ENCODE measurements around the gene RPP14. TPM values are rescaled to one million over a fixed set of nuclear protein-coding genes. Genes with fewer than 3 reads are reported as not detected.
"Not testable (repeated sequence)": the region's sequence is repeated elsewhere in the genome, so short reads cannot be mapped to it uniquely, and the experiment has no call there.

Gene RPP14
- total and polyA plus RNA-seq, 9 donors: 7.9 to 18.8 (median 15.0) TPM

DNA sequence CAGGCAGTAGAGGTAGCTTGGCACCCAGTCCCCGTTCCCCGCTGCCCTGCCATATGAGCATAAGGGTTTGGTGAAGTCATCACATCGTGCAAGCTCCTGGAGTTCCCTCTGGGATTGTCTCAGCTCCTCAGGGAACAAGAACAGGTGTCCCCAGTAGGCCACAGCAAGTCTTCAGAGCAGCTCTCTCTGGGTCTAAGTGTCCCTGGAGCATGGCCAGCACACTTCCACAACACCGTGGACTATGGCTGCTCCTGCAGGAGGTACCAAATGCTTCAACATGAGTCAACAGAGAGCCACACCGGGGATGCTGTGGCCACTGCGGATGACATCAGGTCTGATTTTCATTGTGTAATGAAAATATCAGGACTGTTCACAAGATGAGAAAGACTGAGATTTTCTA is 45.3 kb upstream of the RPP14 start:
- H3K27me3 ChIP-seq: no peaks in the 10 kb centered on the region
- H3K4me1 ChIP-seq (ENCODE audit: insufficient read depth): no peaks in the 10 kb centered on the region
- H3K9me3 ChIP-seq: no peaks in the 10 kb centered on the region
- H3K4me3 ChIP-seq: no peak overlapping the region
- no peak for DNase-seq
- intact Hi-C loops (cut with DNase I): no loop called here
- 82 to 89% (median 85%) methylated on average over 6 of the region's 6 CpGs for WGBS, 3 donors
- H3K27ac ChIP-seq: no peak overlapping the region
- TF ChIP-seq EP300 (IDR thresholded peaks at IDR 0.05) (no peak), POLR2A (IDR thresholded peaks at IDR 0.05) (no peak)
- TF ChIP-seq, protein P1, sequence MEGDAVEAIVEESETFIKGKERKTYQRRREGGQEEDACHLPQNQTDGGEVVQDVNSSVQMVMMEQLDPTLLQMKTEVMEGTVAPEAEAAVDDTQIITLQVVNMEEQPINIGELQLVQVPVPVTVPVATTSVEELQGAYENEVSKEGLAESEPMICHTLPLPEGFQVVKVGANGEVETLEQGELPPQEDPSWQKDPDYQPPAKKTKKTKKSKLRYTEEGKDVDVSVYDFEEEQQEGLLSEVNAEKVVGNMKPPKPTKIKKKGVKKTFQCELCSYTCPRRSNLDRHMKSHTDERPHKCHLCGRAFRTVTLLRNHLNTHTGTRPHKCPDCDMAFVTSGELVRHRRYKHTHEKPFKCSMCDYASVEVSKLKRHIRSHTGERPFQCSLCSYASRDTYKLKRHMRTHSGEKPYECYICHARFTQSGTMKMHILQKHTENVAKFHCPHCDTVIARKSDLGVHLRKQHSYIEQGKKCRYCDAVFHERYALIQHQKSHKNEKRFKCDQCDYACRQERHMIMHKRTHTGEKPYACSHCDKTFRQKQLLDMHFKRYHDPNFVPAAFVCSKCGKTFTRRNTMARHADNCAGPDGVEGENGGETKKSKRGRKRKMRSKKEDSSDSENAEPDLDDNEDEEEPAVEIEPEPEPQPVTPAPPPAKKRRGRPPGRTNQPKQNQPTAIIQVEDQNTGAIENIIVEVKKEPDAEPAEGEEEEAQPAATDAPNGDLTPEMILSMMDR (IDR thresholded peaks at IDR 0.05): no peak
- H3K36me3 ChIP-seq: no peaks in the 10 kb centered on the region

DNA sequence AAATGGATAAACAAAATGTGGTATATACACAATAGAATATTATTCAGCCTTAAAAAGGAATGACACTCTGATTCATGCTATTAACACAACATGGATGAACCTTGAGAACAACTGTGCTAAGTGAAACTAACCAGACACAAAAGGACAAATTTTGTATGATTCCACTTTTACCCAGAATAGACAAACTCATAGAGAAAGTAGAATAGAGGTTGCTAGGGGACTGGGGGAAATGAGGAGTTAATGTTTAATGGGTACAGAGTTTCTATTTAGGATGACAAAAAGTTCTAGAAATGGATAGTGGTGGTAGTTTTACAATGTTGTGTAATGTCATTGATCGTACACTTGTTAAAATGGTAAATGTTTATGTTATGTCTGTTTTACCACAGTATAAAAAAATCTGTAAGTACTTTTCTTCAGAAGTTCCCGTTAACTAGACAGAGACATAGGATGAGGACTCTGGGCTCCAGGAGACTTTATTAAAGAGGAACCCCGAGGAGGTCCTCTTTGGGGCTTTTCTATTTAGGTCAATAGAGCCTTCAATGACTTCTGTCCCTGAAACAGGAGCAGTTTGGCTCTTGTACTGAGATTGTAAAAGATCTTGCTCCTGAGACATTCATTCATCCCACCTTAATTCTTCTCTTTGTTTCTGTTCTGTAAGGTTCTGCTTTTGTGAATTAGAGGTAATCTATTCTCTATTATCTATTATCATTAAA is 43.9 kb upstream of the RPP14 start:
- no peak overlapping the region for H3K4me3 ChIP-seq
- H3K4me1 ChIP-seq (ENCODE audit: insufficient read depth): no peaks in the 10 kb centered on the region
- H3K27me3 ChIP-seq: no peaks in the 10 kb centered on the region
- WGBS, 3 donors: 88 to 95% (median 91%) methylated on average over 3 of the region's 3 CpGs
- H3K36me3 ChIP-seq: no peaks in the 10 kb centered on the region
- no peaks in the 10 kb centered on the region for H3K9me3 ChIP-seq
- intact Hi-C loops (cut with DNase I): no loop called here
- H3K27ac ChIP-seq: no peak overlapping the region
- no peak for DNase-seq
- TF ChIP-seq EP300 (IDR thresholded peaks at IDR 0.05): no peak
- TF ChIP-seq, protein P1 (IDR thresholded peaks at IDR 0.05): no peak
- no peak for TF ChIP-seq POLR2A (IDR thresholded peaks at IDR 0.05)

DNA sequence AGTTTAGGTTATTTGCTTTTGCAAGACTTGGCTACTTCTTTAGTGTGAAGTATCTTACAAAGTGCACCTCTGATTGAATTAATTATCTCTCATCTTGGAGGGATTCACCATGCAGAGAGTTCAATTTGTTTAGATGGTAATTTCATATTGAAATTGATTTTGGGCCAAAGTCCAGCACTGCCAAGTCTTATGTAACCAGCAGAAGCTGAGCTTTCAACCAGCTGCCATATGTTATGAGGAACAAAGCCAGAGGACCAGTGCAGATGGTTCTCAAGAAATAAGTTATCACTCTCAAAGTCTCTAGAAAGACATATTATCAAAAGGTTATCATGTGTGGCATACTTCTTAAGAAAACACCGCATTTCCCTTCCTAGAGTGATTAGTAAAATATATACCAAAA is 39.5 kb upstream of the RPP14 start:
- no peaks in the 10 kb centered on the region for H3K27me3 ChIP-seq
- H3K9me3 ChIP-seq: no peaks in the 10 kb centered on the region
- DNase-seq: no peak
- no peaks in the 10 kb centered on the region for H3K4me1 ChIP-seq (ENCODE audit: insufficient read depth)
- H3K4me3 ChIP-seq: no peak overlapping the region
- TF ChIP-seq EP300 (IDR thresholded peaks at IDR 0.05) (no peak), POLR2A (IDR thresholded peaks at IDR 0.05) (no peak)
- TF ChIP-seq, protein P1 (IDR thresholded peaks at IDR 0.05): no peak
- WGBS, 3 donors: 31 to 39% (median 35%) methylated on average over 1 of the region's 1 CpG
- intact Hi-C loops (cut with DNase I): no loop called here
- no peaks in the 10 kb centered on the region for H3K36me3 ChIP-seq
- no peak overlapping the region for H3K27ac ChIP-seq

DNA sequence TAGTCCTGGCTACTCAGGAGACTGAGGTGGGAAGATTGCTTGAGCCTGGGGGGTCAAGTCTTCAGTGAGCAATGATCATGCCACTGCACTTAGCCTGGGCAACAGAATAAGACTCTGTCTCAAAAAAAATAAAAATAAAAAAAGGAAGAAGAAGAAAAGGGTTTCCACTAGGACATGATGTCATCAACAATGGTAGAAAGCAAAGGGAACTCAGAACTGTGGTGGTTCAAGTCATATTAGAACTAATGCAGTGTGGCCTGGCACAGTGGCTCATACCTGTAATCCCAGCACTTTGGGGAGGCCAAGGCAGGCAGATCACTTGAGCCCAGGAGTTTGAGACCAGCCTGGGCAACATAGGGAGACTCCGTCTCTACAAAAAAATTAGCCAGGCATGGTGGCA is 38.5 kb upstream of the RPP14 start:
- H3K9me3 ChIP-seq; H3K27me3 ChIP-seq; DNase-seq; H3K27ac ChIP-seq; intact Hi-C loops (cut with DNase I); H3K4me3 ChIP-seq; H3K4me1 ChIP-seq (ENCODE audit: insufficient read depth); H3K36me3 ChIP-seq: not testable (repeated sequence)
- 89 to 97% (median 95%) methylated on average over 1 of the region's 1 CpG for WGBS, 3 donors

DNA sequence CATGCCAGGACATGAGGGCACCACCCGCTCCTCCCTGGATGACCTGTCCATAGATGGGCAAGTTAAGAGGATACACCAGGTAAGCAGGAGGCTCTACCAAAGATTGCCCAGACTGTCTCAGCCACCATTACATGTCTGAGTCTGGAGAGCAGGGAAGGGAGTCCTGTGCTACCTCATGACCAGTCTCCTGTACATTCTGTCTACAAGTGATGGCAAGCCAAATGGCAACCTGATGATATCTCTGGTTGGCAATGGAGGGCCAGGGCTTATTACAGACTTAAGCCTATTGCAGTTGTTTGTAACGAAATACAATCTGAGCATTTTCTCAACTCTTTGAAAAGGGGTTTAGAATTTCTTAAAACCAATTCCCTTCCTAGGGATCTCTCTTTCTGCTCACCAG is 36.7 kb upstream of the RPP14 start:
- no peak overlapping the region for H3K4me3 ChIP-seq
- 96 to 98% (median 98%) methylated on average over 2 of the region's 2 CpGs for WGBS, 3 donors
- H3K4me1 ChIP-seq (ENCODE audit: insufficient read depth): no peaks in the 10 kb centered on the region
- H3K36me3 ChIP-seq: no peaks in the 10 kb centered on the region
- no peak overlapping the region for H3K27ac ChIP-seq
- intact Hi-C loops (cut with DNase I): no loop called here
- no peak for TF ChIP-seq EP300 (IDR thresholded peaks at IDR 0.05)
- TF ChIP-seq POLR2A (IDR thresholded peaks at IDR 0.05): no peak
- TF ChIP-seq, protein P1 (IDR thresholded peaks at IDR 0.05): no peak
- no peaks in the 10 kb centered on the region for H3K27me3 ChIP-seq
- no peak for DNase-seq
- no peaks in the 10 kb centered on the region for H3K9me3 ChIP-seq

Data from ovary (tissue), 9 donors.